SU-DHL-6 (cell line): Measurements from ENCODE around the gene EYS.

Source experiments
- H2AFZ ChIP-seq: fragments of 200-600 bp; sonication (generic); 2 replicates; pipeline ENCODE4 v1.6.1; 2014; ENCODE audit warnings: low read depth, mild to moderate bottlenecking, moderate library complexity, mixed read lengths, antibody characterized with exemption, low read length; ENCODE audit not compliant: severe bottlenecking
- H3F3A ChIP-seq: fragments of 200-600 bp; shearing (Covaris generic); 2 replicates; pipeline ENCODE4 v1.6.0; 2016; ENCODE audit warnings: antibody characterized with exemption, mild to moderate bottlenecking; ENCODE audit not compliant: insufficient read depth
- H3K27ac ChIP-seq: fragments of 200-600 bp; sonication (generic); 2 replicates; pipeline ENCODE4 v1.5.1; 2016; ENCODE audit warnings: low read depth, mild to moderate bottlenecking, low read length, moderate library complexity, mixed read lengths
- H3K27me3 ChIP-seq: fragments of 200-600 bp; sonication (generic), shearing (Covaris generic); 2 replicates; pipeline ENCODE4 v1.6.0; 2014; ENCODE audit warnings: mild to moderate bottlenecking, low read length
- H3K36me3 ChIP-seq: fragments of 200-600 bp; sonication (generic); 2 replicates; pipeline ENCODE4 v1.6.1; 2014; ENCODE audit warnings: mild to moderate bottlenecking, low read length, mixed read lengths
- H3K4me2 ChIP-seq: fragments of 300-600, 200-600 bp; shearing (Covaris generic), sonication (generic); 2 replicates; pipeline ENCODE4 v1.6.0; 2014; ENCODE audit warnings: low read length, low read depth, mild to moderate bottlenecking; ENCODE audit not compliant: poor library complexity, severe bottlenecking
- H3K4me3 ChIP-seq: fragments of 200-600 bp; sonication (generic); 2 replicates; pipeline ENCODE4 v1.5.1; 2014; ENCODE audit warnings: antibody characterized with exemption, low read length, mild to moderate bottlenecking, mixed read lengths; ENCODE audit not compliant: insufficient read depth, poor library complexity, severe bottlenecking
- H3K79me2 ChIP-seq: fragments of 200-600 bp; sonication (generic); 2 replicates; pipeline ENCODE4 v1.6.1; 2014; ENCODE audit warnings: mild to moderate bottlenecking, low read length, moderate library complexity; ENCODE audit not compliant: insufficient read depth
- H3K9ac ChIP-seq: fragments of 200-600 bp; sonication (generic); 2 replicates; pipeline ENCODE4 v1.7.0; 2014; ENCODE audit warnings: mild to moderate bottlenecking, low read length
- H3K9me2 ChIP-seq: fragments of 200-600 bp; sonication (generic); replicated peaks from 2 replicates; pipeline ENCODE4 v1.6.1; 2014; ENCODE audit warnings: low read length; ENCODE audit not compliant: insufficient read depth
- H3K9me3 ChIP-seq: fragments of 200-600 bp; sonication (generic); 2 replicates; pipeline ENCODE4 v1.6.1; 2014; ENCODE audit warnings: low read length, mixed read lengths; ENCODE audit not compliant: insufficient read depth
- H4K20me1 ChIP-seq: fragments of 200-600 bp; sonication (generic); 2 replicates; pipeline ENCODE4 v1.6.1; 2014; ENCODE audit warnings: low read depth, mild to moderate bottlenecking, antibody characterized with exemption, low read length, moderate library complexity, mixed read lengths
- CTCF ChIP-seq: fragments of 200-600 bp; sonication (generic); IDR thresholded peaks from one replicate; pipeline ENCODE4 v1.5.1; 2017; ENCODE audit warnings: antibody characterized with exemption, mild to moderate bottlenecking, low read length, moderate library complexity; ENCODE audit not compliant: insufficient read depth, poor library complexity, severe bottlenecking
- EZH2phosphoT487 ChIP-seq: fragments of 200-600 bp; sonication (generic), shearing (Covaris generic); conservative IDR thresholded peaks from 2 replicates; pipeline ENCODE4 v1.6.1; 2018; ENCODE audit warnings: mild to moderate bottlenecking, antibody characterized with exemption, low read length, moderate library complexity, mixed read lengths

The EYS gene

GRCh38 chr6:64890609-64891008 lies 816.4 kb downstream of the EYS start:
- Histone ChIP-seq H3K27ac (no peak overlapping the region), H2AFZ (no peak overlapping the region), H3K36me3 (no peaks in the 10 kb centered on the region), H3K4me3 (no peak overlapping the region), H3K4me2 (no peak overlapping the region), H3F3A (no peaks in the 10 kb centered on the region), H3K9me2 (no peaks in the 10 kb centered on the region), H3K9me3 (no peaks in the 10 kb centered on the region), H4K20me1 (no peaks in the 10 kb centered on the region), H3K9ac (no peak overlapping the region), H3K27me3 (no peaks in the 10 kb centered on the region), H3K79me2 (no peaks in the 10 kb centered on the region)
- TF ChIP-seq EZH2phosphoT487 (no peak), CTCF (no peak)

GRCh38 chr6:64889144-64889543 lies 817.9 kb downstream of the EYS start:
- Histone ChIP-seq H3K4me3 (no peak overlapping the region), H4K20me1 (no peaks in the 10 kb centered on the region), H3K27me3 (no peaks in the 10 kb centered on the region), H3K9me3 (no peaks in the 10 kb centered on the region), H3K4me2 (no peak overlapping the region), H3K27ac (no peak overlapping the region), H2AFZ (no peak overlapping the region), H3K36me3 (no peaks in the 10 kb centered on the region), H3K9ac (no peak overlapping the region), H3K79me2 (no peaks in the 10 kb centered on the region), H3K9me2 (no peaks in the 10 kb centered on the region), H3F3A (no peaks in the 10 kb centered on the region)
- TF ChIP-seq CTCF (no peak), EZH2phosphoT487 (no peak)

GRCh38 chr6:64874776-64875175 lies 832.2 kb downstream of the EYS start:
- no peak overlapping the region for H3K9ac ChIP-seq
- H3K4me2 ChIP-seq, result no peak overlapping the region
- no peaks in the 10 kb centered on the region for H3K79me2 ChIP-seq
- H4K20me1 ChIP-seq, result no peaks in the 10 kb centered on the region
- H3K27me3 ChIP-seq, result no peaks in the 10 kb centered on the region
- no peaks in the 10 kb centered on the region for H3K9me2 ChIP-seq
- TF ChIP-seq CTCF (no peak), EZH2phosphoT487 (no peak)
- H3K4me3 ChIP-seq, result no peak overlapping the region
- H3K27ac ChIP-seq, result no peak overlapping the region
- no peaks in the 10 kb centered on the region for H3F3A ChIP-seq
- H3K9me3 ChIP-seq, result no peaks in the 10 kb centered on the region
- H3K36me3 ChIP-seq, result no peaks in the 10 kb centered on the region
- no peak overlapping the region for H2AFZ ChIP-seq
